Esophagus squamous epithelium (tissue), 5 donors: ENCODE results near the gene NSUN6. TPM values are rescaled to one million over a fixed set of nuclear protein-coding genes. Genes with fewer than 3 reads are reported as not detected.

Experiments used
- DNase-seq: peaks from one replicate; lab custom pipeline; 2025; lab: John Stamatoyannopoulos, UW
- H3K27ac ChIP-seq, 4 donors: fragments of 200-600 bp; sonication (generic); one replicate each; pipeline ENCODE4 v1.5.1; 2016 to 2019; ENCODE audit warnings: mild to moderate bottlenecking in 1 of 4
- H3K27me3 ChIP-seq, 4 donors: fragments of 200-600 bp; sonication (generic); 1 replicate in 3 of 4; 2 replicates in 1 of 4; pipeline versions ENCODE4 v1.5.1 to v1.6.0; 2017 to 2021; ENCODE audit warnings: antibody characterized with exemption in 1 of 4
- H3K36me3 ChIP-seq, 3 donors: fragments of 200-600 bp; sonication (generic); one replicate each; pipeline ENCODE4 v1.5.1; 2016 to 2019
- H3K4me1 ChIP-seq, 3 donors: fragments of 200-600 bp; sonication (generic); one replicate each; pipeline ENCODE4 v1.5.1; 2017 to 2019
- H3K4me3 ChIP-seq, 4 donors: fragments of 200-600 bp; sonication (generic); 1 replicate in 3 of 4; 2 replicates in 1 of 4; pipeline ENCODE4 v1.5.1; 2016 to 2019; ENCODE audit warnings: mild to moderate bottlenecking in 2 of 4, moderate library complexity in 1 of 4
- H3K9me3 ChIP-seq, 3 donors: fragments of 200-600 bp; sonication (generic); one replicate each; pipeline ENCODE4 v1.5.1; 2016 to 2019
- POLR2A ChIP-seq, 4 donors: fragments of 450-650 bp; IDR thresholded peaks; one replicate each; pipeline ENCODE4 v1.6.1; 2017; ENCODE audit warnings: antibody characterized with exemption in 4 of 4, mild to moderate bottlenecking in 4 of 4, moderate library complexity in 3 of 4
- WGBS, 2 donors: methylation state at CpG; one replicate each; pipeline ENCODE4 v1.1.5; 2018; 5-methylcytosine and 5-hydroxymethylcytosine counted together
- intact Hi-C: fragments of 100-400 bp; cut with DNase I; formaldehyde crosslinking; loops from one replicate; pipeline ENCODE4 v1.15.0; 2022
- total RNA-seq, 4 donors: library from RNA; depleted of rRNA; stranded (reverse); fragments of >200 nt; gene quantifications; one replicate each; pipeline ENCODE4 v1.1.0, GENCODE V29; 2016
- TF ChIP-seq, protein P1 (sequence below), 6 experiments: fragments of 450-650 bp in 4 of 6; fragments of 200-600 bp in 2 of 6; sonication (generic) in 2 of 6; IDR thresholded peaks; one replicate each; pipeline ENCODE4 v1.5.1; 2016 to 2019; ENCODE audit warnings: antibody characterized with exemption in 6 of 6, mild to moderate bottlenecking in 4 of 6, moderate library complexity in 4 of 6
- donor health status: DM: yes; HTN: yes; CAD: no.

The NSUN6 gene
- total RNA-seq, 4 donors from 2014 or later, result 3.4 to 10.1 (median 5.6) TPM

GRCh38 chr10:18619016-18619415 is 32.4 kb downstream of the NSUN6 start:
- Histone ChIP-seq H3K27ac (no peak overlapping the region), H3K27me3 (no peaks in the 10 kb centered on the region), H3K4me1 (peaks cover 0 to 7% (median 0%) of the 10 kb centered on the region in 3 donors), H3K36me3 (peaks cover 0 to 4% (median 0%) of the 10 kb centered on the region in 3 donors), H3K9me3 (no peaks in the 10 kb centered on the region), H3K4me3 (no peak overlapping the region)
- WGBS, 2 donors, result 44 to 73% methylated on average over 3 of the region's 3 CpGs
- intact Hi-C loops, result no loop called here
- TF ChIP-seq POLR2A (IDR thresholded peaks at IDR 0.05), result no peak
- no peak for DNase-seq

DNA sequence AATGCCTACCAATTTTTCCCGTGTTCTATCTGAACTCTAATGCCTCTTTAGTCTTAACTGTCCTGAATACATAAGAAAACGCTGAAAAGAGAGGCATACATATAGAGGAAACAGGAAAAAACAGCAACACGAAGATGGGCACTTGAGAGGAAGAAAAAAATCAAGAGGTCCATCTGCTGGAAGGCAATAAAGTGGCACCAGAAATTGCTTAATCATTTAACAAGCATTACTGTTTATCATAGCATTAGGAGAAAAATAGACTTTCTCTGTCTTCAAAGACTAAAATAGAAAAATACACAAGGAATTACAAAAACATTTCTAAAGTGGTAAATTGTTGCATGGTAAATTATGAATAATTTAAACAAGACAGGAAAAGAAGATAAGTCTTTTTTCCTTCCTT is 35.0 kb downstream of the NSUN6 start:
- intact Hi-C loops, result no loop called here
- H3K4me1 ChIP-seq, result peaks cover 0 to 14% (median 0%) of the 10 kb centered on the region in 3 donors
- 55 to 79% methylated on average over 3 of the region's 3 CpGs for WGBS, 2 donors
- no peaks in the 10 kb centered on the region for H3K9me3 ChIP-seq
- DNase-seq, result no peak
- no peaks in the 10 kb centered on the region for H3K27me3 ChIP-seq
- H3K36me3 ChIP-seq, result peaks cover 0 to 7% (median 0%) of the 10 kb centered on the region in 3 donors
- H3K27ac ChIP-seq, result no peak overlapping the region
- no peak overlapping the region for H3K4me3 ChIP-seq
- no peak for TF ChIP-seq POLR2A (IDR thresholded peaks at IDR 0.05)
- TF ChIP-seq, protein P1, sequence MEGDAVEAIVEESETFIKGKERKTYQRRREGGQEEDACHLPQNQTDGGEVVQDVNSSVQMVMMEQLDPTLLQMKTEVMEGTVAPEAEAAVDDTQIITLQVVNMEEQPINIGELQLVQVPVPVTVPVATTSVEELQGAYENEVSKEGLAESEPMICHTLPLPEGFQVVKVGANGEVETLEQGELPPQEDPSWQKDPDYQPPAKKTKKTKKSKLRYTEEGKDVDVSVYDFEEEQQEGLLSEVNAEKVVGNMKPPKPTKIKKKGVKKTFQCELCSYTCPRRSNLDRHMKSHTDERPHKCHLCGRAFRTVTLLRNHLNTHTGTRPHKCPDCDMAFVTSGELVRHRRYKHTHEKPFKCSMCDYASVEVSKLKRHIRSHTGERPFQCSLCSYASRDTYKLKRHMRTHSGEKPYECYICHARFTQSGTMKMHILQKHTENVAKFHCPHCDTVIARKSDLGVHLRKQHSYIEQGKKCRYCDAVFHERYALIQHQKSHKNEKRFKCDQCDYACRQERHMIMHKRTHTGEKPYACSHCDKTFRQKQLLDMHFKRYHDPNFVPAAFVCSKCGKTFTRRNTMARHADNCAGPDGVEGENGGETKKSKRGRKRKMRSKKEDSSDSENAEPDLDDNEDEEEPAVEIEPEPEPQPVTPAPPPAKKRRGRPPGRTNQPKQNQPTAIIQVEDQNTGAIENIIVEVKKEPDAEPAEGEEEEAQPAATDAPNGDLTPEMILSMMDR (IDR thresholded peaks at IDR 0.05), result no peak

- peaks cover 0 to 7% (median 0%) of the 10 kb centered on the region in 3 donors for H3K36me3 ChIP-seq
- no peak overlapping the region for H3K4me3 ChIP-seq
- TF ChIP-seq POLR2A (IDR thresholded peaks at IDR 0.05), result no peak
- TF ChIP-seq, protein P1 (IDR thresholded peaks at IDR 0.05), result no peak
- intact Hi-C loops, result no loop called here
- no peak for DNase-seq
- H3K27ac ChIP-seq, result no peak overlapping the region
- peaks cover 0 to 21% (median 5%) of the 10 kb centered on the region in 3 donors for H3K4me1 ChIP-seq
- H3K27me3 ChIP-seq, result no peaks in the 10 kb centered on the region
- no peaks in the 10 kb centered on the region for H3K9me3 ChIP-seq
- WGBS, 2 donors, result 94 to 100% methylated on average over 4 of the region's 4 CpGs
These were observed 35.8 kb downstream of the NSUN6 start for GRCh38 chr10:18615618-18616017.

GRCh38 chr10:18611168-18611567 is 40.2 kb downstream of the NSUN6 start:
- no peaks in the 10 kb centered on the region for H3K27me3 ChIP-seq
- no peaks in the 10 kb centered on the region for H3K9me3 ChIP-seq
- peaks cover 0 to 7% (median 0%) of the 10 kb centered on the region in 3 donors for H3K36me3 ChIP-seq
- peaks cover 0 to 38% (median 9%) of the 10 kb centered on the region in 3 donors for H3K4me1 ChIP-seq
- H3K4me3 ChIP-seq, result no peak overlapping the region
- intact Hi-C loops, result no loop called here
- H3K27ac ChIP-seq, result peak overlapping the region; percentile 24 to 83 (median 76)
- WGBS, 2 donors, result 84 to 88% methylated on average over 4 of the region's 4 CpGs
- no peak for TF ChIP-seq POLR2A (IDR thresholded peaks at IDR 0.05)
- TF ChIP-seq, protein P1 (IDR thresholded peaks at IDR 0.05), result no peak
- no peak for DNase-seq

GRCh38 chr10:18610517-18610916 is 40.9 kb downstream of the NSUN6 start:
- H3K27me3 ChIP-seq, result no peaks in the 10 kb centered on the region
- no peaks in the 10 kb centered on the region for H3K9me3 ChIP-seq
- TF ChIP-seq, protein P1 (IDR thresholded peaks at IDR 0.05), result no peak
- TF ChIP-seq POLR2A (IDR thresholded peaks at IDR 0.05), result no peak
- DNase-seq, result no peak
- peak overlapping the region; percentile 11 to 83 (median 76) for H3K27ac ChIP-seq
- H3K4me3 ChIP-seq, result no peak overlapping the region
- intact Hi-C loops, result no loop called here
- 39 to 58% methylated on average over 3 of the region's 3 CpGs for WGBS, 2 donors
- peaks cover 0 to 38% (median 9%) of the 10 kb centered on the region in 3 donors for H3K4me1 ChIP-seq
- peaks cover 0 to 6% (median 0%) of the 10 kb centered on the region in 3 donors for H3K36me3 ChIP-seq
